GM23248 (cell line): ENCODE data around the gene CAMK2D.

Experiments
- EZH2 ChIP-seq: fragments of 200-600 bp; sonication (generic); IDR thresholded peaks from 2 replicates; pipeline ENCODE4 v1.6.1; 2018; ENCODE audit warnings: antibody characterized with exemption, mild to moderate bottlenecking; ENCODE audit not compliant: insufficient read depth, poor library complexity, severe bottlenecking
- EZH2phosphoT487 ChIP-seq: fragments of 200-600 bp; sonication (generic); IDR thresholded peaks from 2 replicates; pipeline ENCODE4 v1.6.1; 2018; ENCODE audit warnings: antibody characterized with exemption, moderate library complexity, mild to moderate bottlenecking, low read depth; ENCODE audit not compliant: insufficient read depth

GRCh38 chr4:113756005-113756410 lies 5.5 kb downstream of the CAMK2D start:
- TF ChIP-seq EZH2phosphoT487 (no peak), EZH2 (no peak)
